CD8-positive, alpha-beta memory T cell (primary cell): ENCODE data around the gene CPS1. TPM values are rescaled to one million over a fixed set of nuclear protein-coding genes. Genes with fewer than 3 reads are reported as not detected.

Experiments used
- CTCF ChIA-PET: fragments of 350-600 bp; sonication (Branson Sonifier 250); formaldehyde crosslinking; loops from one replicate; lab custom pipeline; 2021; ENCODE audit warnings: antibody characterized with exemption; lab: Charles Lee
- POLR2A ChIA-PET: fragments of 350-600 bp; sonication (Branson Sonifier 250); formaldehyde crosslinking; loops from one replicate; lab custom pipeline; 2021; ENCODE audit warnings: antibody characterized with exemption; lab: Charles Lee
- DNase-seq, 5 donors: peaks; one replicate each; pipeline versions ENCODE4 v3.0.0 to v3.0.0-alpha.2; 2020 to 2022; ENCODE audit warnings: mixed read lengths in 1 of 5
- H3K27ac ChIP-seq: one replicate; pipeline ENCODE4 v1.7.0; 2013; ENCODE audit warnings: low read depth, mild to moderate bottlenecking, low read length, moderate library complexity
- H3K27me3 ChIP-seq: 2 replicates; pipeline ENCODE4 v1.7.0; 2013; ENCODE audit warnings: low read length, mild to moderate bottlenecking; ENCODE audit not compliant: insufficient read depth, poor library complexity, severe bottlenecking
- H3K36me3 ChIP-seq: 2 replicates; pipeline ENCODE4 v1.7.0; 2013; ENCODE audit warnings: mild to moderate bottlenecking, low read length, moderate library complexity; ENCODE audit not compliant: insufficient read depth
- H3K4me1 ChIP-seq: 2 replicates; pipeline ENCODE4 v1.7.0; 2013; ENCODE audit warnings: mild to moderate bottlenecking, low read length, moderate library complexity; ENCODE audit not compliant: insufficient read depth
- H3K4me3 ChIP-seq: 2 replicates; pipeline ENCODE4 v1.7.0; 2013; ENCODE audit warnings: mild to moderate bottlenecking, low read length
- H3K9me3 ChIP-seq: 2 replicates; pipeline ENCODE4 v1.7.0; 2013; ENCODE audit warnings: mild to moderate bottlenecking, low read length
- H3K27ac Mint-ChIP-seq, 8 donors: one replicate each; pipeline ENCODE4 v1.8.0; 2020 to 2021; ENCODE audit warnings: mixed read lengths in 8 of 8, mild to moderate bottlenecking in 6 of 8, inconsistent platforms in 3 of 8, moderate library complexity in 3 of 8
- H3K27me3 Mint-ChIP-seq, 2 donors: one replicate each; pipeline ENCODE4 v1.8.0; 2020 to 2021; ENCODE audit warnings: mixed read lengths in 2 of 2, mild to moderate bottlenecking in 1 of 2, moderate library complexity in 1 of 2
- H3K36me3 Mint-ChIP-seq, 3 donors: one replicate each; pipeline ENCODE4 v1.8.0; 2020 to 2021; ENCODE audit warnings: mixed read lengths in 3 of 3, inconsistent platforms in 1 of 3, mild to moderate bottlenecking in 1 of 3
- H3K4me1 Mint-ChIP-seq, 3 donors: one replicate each; pipeline ENCODE4 v1.8.0; 2020 to 2021; ENCODE audit warnings: mixed read lengths in 3 of 3, inconsistent platforms in 1 of 3, mild to moderate bottlenecking in 1 of 3
- H3K4me3 Mint-ChIP-seq, 7 donors: one replicate each; pipeline ENCODE4 v1.8.0; 2020 to 2021; ENCODE audit warnings: mixed read lengths in 7 of 7, mild to moderate bottlenecking in 6 of 7, moderate library complexity in 4 of 7, inconsistent platforms in 2 of 7
- H3K9me3 Mint-ChIP-seq, 5 donors: one replicate each; pipeline ENCODE4 v1.8.0; 2020 to 2022; ENCODE audit warnings: mixed read lengths in 5 of 5, mild to moderate bottlenecking in 3 of 5, moderate library complexity in 2 of 5, inconsistent platforms in 1 of 5
- polyA plus RNA-seq: library from polyadenylated mRNA; unstranded; fragments of 300-500 nt; fragmentation: Illumina TruSeq; gene quantifications from one replicate; pipeline ENCODE4 v1.2.3, GENCODE V29; 2021
- total RNA-seq, 2 experiments: library from RNA; stranded (reverse); gene quantifications; one replicate each; pipeline ENCODE4 v1.2.3, GENCODE V29; 2021

The CPS1 gene
- total and polyA plus RNA-seq, 3 experiments from 2014 or later: 2.0 to 2.3 TPM; not detected in 1

- ChIA-PET CTCF (no interaction called here), POLR2A (no interaction called here)
- Histone ChIP-seq H3K4me3 (no peak overlapping the region), H3K27me3 (no peaks in the 10 kb centered on the region), H3K4me1 (no peaks in the 10 kb centered on the region), H3K27ac (no peak overlapping the region), H3K9me3 (no peaks in the 10 kb centered on the region), H3K36me3 (no peaks in the 10 kb centered on the region)
- H3K27me3 Mint-ChIP-seq: no peaks in the 10 kb centered on the region
- DNase-seq: no peak
- H3K9me3 Mint-ChIP-seq: peaks cover 0 to 2% (median 0%) of the 10 kb centered on the region in 5 donors
- no peak overlapping the region for H3K27ac Mint-ChIP-seq
- H3K36me3 Mint-ChIP-seq: no peaks in the 10 kb centered on the region
- no peaks in the 10 kb centered on the region for H3K4me1 Mint-ChIP-seq
- H3K4me3 Mint-ChIP-seq: no peak overlapping the region
These were observed 114.7 kb downstream of the CPS1 start for GRCh38 chr2:210671065-210671464.

DNA sequence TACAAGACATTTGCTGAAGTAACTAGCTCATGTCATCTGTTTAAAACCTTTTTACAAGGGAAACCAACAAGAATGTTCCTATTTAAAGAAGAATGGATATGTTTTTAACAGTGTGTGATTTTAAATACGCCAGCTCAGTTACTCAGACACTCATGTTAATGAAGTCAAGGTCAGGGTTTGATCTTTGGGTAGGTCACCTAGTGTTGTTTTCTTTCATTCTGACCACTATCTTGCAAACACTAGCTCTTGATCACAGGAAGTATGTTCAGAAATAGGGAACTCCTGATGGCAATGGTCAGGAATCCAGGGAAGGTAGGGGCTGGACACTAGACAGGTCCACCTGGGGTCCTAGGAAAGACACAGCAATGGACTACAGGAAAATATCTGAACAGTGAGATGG lies 116.7 kb downstream of the CPS1 start:
- no peak overlapping the region for H3K27ac Mint-ChIP-seq
- Histone ChIP-seq H3K27ac (no peak overlapping the region), H3K27me3 (no peaks in the 10 kb centered on the region), H3K9me3 (no peaks in the 10 kb centered on the region), H3K4me3 (no peak overlapping the region), H3K4me1 (no peaks in the 10 kb centered on the region), H3K36me3 (no peaks in the 10 kb centered on the region)
- CTCF ChIA-PET: no interaction called here
- no peaks in the 10 kb centered on the region for H3K9me3 Mint-ChIP-seq
- no peaks in the 10 kb centered on the region for H3K4me1 Mint-ChIP-seq
- H3K4me3 Mint-ChIP-seq: no peak overlapping the region
- no peaks in the 10 kb centered on the region for H3K27me3 Mint-ChIP-seq
- no peaks in the 10 kb centered on the region for H3K36me3 Mint-ChIP-seq
- no peak for DNase-seq
- POLR2A ChIA-PET: no interaction called here

DNA sequence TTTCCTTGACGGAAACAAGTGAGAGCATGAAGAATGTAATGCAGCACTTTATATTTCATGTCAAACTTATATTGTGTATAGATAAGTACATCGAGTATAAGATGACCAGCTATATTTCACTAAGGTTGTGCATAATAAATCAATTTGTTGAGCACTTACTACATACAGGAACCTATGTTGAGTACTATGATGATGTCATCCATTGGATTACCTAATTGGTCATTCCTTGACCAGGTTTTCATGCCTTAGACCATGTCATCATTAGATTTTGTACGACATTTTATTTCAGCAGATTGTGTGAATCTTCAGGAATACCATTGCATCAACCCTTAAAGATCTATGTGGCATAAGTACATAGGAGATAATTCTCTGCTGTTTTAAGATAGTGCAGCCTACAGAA lies 119.7 kb downstream of the CPS1 start:
- Histone ChIP-seq H3K27me3 (no peaks in the 10 kb centered on the region), H3K9me3 (no peaks in the 10 kb centered on the region), H3K27ac (no peak overlapping the region), H3K4me1 (no peaks in the 10 kb centered on the region), H3K36me3 (no peaks in the 10 kb centered on the region), H3K4me3 (no peak overlapping the region)
- no peak for DNase-seq
- Mint-ChIP-seq H3K27me3 (peaks cover 0 to 1% of the 10 kb centered on the region in 2 donors), H3K27ac (no peak overlapping the region), H3K4me3 (no peak overlapping the region), H3K9me3 (no peaks in the 10 kb centered on the region), H3K4me1 (no peaks in the 10 kb centered on the region), H3K36me3 (no peaks in the 10 kb centered on the region)
- CTCF ChIA-PET: no interaction called here
- POLR2A ChIA-PET: no interaction called here

- Mint-ChIP-seq H3K9me3 (peaks cover 0 to 4% (median 0%) of the 10 kb centered on the region in 5 donors), H3K4me3 (no peak overlapping the region), H3K36me3 (no peaks in the 10 kb centered on the region), H3K27me3 (peaks cover 0 to 2% of the 10 kb centered on the region in 2 donors), H3K4me1 (no peaks in the 10 kb centered on the region), H3K27ac (no peak overlapping the region)
- no peaks in the 10 kb centered on the region for H3K36me3 ChIP-seq
- no peaks in the 10 kb centered on the region for H3K4me1 ChIP-seq
- no peaks in the 10 kb centered on the region for H3K9me3 ChIP-seq
- no peak overlapping the region for H3K4me3 ChIP-seq
- CTCF ChIA-PET: interaction anchor here (1.4 kb wide), 1 partner anchor 20 kb away, joined by 3 read pairs; no protein-coding TSS in a partner anchor
- no peak for DNase-seq
- POLR2A ChIA-PET: no interaction called here
- no peak overlapping the region for H3K27ac ChIP-seq
- no peaks in the 10 kb centered on the region for H3K27me3 ChIP-seq
These were observed 125.1 kb downstream of the CPS1 start for GRCh38 chr2:210681491-210681890.

DNA sequence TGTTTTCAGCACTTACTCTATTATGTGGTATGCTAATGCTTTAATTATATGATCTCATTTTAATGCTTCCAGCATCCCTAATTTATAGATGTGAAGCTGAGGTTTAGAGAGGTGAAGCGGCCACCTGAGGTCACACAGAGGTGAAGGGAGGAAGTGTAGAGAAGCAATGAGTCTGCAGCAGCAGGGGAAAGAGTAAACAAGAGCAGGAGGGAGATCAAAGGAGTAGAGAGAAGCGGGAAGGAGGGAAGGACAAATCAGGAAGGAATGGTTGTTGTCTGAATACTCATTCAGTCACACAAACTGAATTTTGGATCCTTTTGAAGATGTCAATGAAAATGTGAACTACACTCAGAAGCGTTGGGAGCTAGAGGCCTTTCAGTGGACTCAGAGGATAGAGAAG lies 130.0 kb downstream of the CPS1 start:
- DNase-seq: no peak
- H3K36me3 Mint-ChIP-seq: no peaks in the 10 kb centered on the region
- H3K27me3 ChIP-seq: no peaks in the 10 kb centered on the region
- H3K27ac Mint-ChIP-seq: no peak overlapping the region
- no peaks in the 10 kb centered on the region for H3K36me3 ChIP-seq
- no peaks in the 10 kb centered on the region for H3K4me1 Mint-ChIP-seq
- H3K9me3 ChIP-seq: no peaks in the 10 kb centered on the region
- no peak overlapping the region for H3K4me3 ChIP-seq
- ChIA-PET POLR2A (no interaction called here), CTCF (no interaction called here)
- peaks cover 0 to 6% (median 0%) of the 10 kb centered on the region in 5 donors for H3K9me3 Mint-ChIP-seq
- no peak overlapping the region for H3K4me3 Mint-ChIP-seq
- H3K27me3 Mint-ChIP-seq: peaks cover 0 to 1% of the 10 kb centered on the region in 2 donors
- H3K27ac ChIP-seq: no peak overlapping the region
- no peaks in the 10 kb centered on the region for H3K4me1 ChIP-seq

DNA sequence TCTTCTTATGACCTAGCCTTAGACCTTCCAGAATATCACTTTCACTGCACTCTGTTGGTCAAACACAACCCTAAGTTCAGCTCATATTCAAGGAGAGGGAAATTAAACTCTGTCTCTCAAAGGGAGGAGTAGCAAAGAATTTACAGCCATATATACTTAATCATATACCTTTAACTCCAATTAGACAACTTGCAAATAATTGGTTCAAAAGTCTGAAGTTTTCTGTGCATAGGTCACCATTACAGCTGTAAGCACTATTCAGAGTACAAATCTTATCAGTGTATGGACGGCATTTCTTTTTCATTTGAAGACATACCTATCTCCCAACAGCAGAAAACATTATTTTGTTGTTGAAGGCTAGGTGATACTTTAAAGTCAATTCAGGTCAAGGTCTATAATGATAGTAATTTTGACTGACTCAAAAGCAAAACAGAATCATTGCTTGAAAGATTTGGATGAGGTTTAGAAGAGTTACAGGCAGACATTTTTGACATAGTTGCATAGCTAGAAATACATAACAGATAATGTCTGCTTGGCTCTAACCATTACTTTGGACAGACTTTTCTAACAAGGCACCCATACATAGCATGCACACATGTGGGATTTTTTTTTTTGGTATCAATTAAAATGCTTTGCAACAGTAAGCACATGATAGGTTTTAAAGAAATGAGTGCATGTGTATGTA lies 131.5 kb downstream of the CPS1 start:
- H3K9me3 Mint-ChIP-seq: peaks cover 0 to 6% (median 0%) of the 10 kb centered on the region in 5 donors
- H3K27ac ChIP-seq: no peak overlapping the region
- DNase-seq: no peak
- H3K4me1 ChIP-seq: no peaks in the 10 kb centered on the region
- H3K4me3 Mint-ChIP-seq: no peak overlapping the region
- no peaks in the 10 kb centered on the region for H3K27me3 ChIP-seq
- no peak overlapping the region for H3K4me3 ChIP-seq
- H3K9me3 ChIP-seq: no peaks in the 10 kb centered on the region
- ChIA-PET POLR2A (no interaction called here), CTCF (no interaction called here)
- no peaks in the 10 kb centered on the region for H3K36me3 Mint-ChIP-seq
- H3K27me3 Mint-ChIP-seq: peaks cover 0 to 1% of the 10 kb centered on the region in 2 donors
- H3K27ac Mint-ChIP-seq: no peak overlapping the region
- no peaks in the 10 kb centered on the region for H3K4me1 Mint-ChIP-seq
- H3K36me3 ChIP-seq: no peaks in the 10 kb centered on the region

DNA sequence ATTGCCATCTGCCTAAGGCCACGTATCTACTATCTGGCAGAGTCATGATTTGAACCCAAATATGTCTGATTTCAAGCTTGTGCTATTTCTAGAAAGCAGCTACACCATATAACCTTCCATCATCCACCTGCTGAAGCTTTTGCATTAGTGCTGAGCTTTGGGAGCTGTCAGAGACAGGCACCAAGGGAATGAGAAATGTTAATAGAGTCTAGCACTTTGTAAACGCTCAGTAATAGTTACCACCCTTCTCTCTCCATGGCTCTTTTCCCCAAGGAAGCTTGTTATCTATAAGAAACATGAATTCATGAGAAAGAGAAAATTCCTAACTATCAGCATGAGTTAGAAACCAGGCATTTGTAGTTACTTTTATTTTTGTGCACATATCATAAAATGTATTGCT lies 151.5 kb downstream of the CPS1 start:
- ChIA-PET CTCF (interaction anchor here (0.7 kb wide), 1 partner anchor 340 kb away, joined by 3 read pairs; no protein-coding TSS in a partner anchor), POLR2A (no interaction called here)
- DNase-seq: no peak
- Histone ChIP-seq H3K27ac (no peak overlapping the region), H3K27me3 (no peaks in the 10 kb centered on the region), H3K36me3 (no peaks in the 10 kb centered on the region), H3K4me3 (no peak overlapping the region), H3K4me1 (no peaks in the 10 kb centered on the region), H3K9me3 (no peaks in the 10 kb centered on the region)
- H3K4me1 Mint-ChIP-seq: no peaks in the 10 kb centered on the region
- no peaks in the 10 kb centered on the region for H3K36me3 Mint-ChIP-seq
- H3K9me3 Mint-ChIP-seq: peaks cover 0 to 6% (median 0%) of the 10 kb centered on the region in 5 donors
- no peak overlapping the region for H3K27ac Mint-ChIP-seq
- H3K4me3 Mint-ChIP-seq: no peak overlapping the region
- H3K27me3 Mint-ChIP-seq: peaks cover 0 to under 1% of the 10 kb centered on the region in 2 donors

- no peaks in the 10 kb centered on the region for H3K27me3 Mint-ChIP-seq
- no peak overlapping the region for H3K27ac Mint-ChIP-seq
- H3K9me3 Mint-ChIP-seq: peaks cover 0 to 3% (median 0%) of the 10 kb centered on the region in 5 donors
- H3K4me3 Mint-ChIP-seq: no peak overlapping the region
- no peaks in the 10 kb centered on the region for H3K4me1 ChIP-seq
- no peaks in the 10 kb centered on the region for H3K9me3 ChIP-seq
- H3K36me3 Mint-ChIP-seq: no peaks in the 10 kb centered on the region
- H3K27me3 ChIP-seq: no peaks in the 10 kb centered on the region
- H3K27ac ChIP-seq: no peak overlapping the region
- no peak overlapping the region for H3K4me3 ChIP-seq
- no peaks in the 10 kb centered on the region for H3K4me1 Mint-ChIP-seq
- DNase-seq: no peak
- ChIA-PET CTCF (no interaction called here), POLR2A (no interaction called here)
- no peaks in the 10 kb centered on the region for H3K36me3 ChIP-seq
These were observed 156.7 kb downstream of the CPS1 start for GRCh38 chr2:210713122-210713521.
